Measurements from ENCODE around the gene LRRC8C.
"Not testable (repeated sequence)": the region's sequence is repeated elsewhere in the genome, so short reads cannot be mapped to it uniquely, and the experiment has no call there.

- TF ChIP-seq, protein P1, sequence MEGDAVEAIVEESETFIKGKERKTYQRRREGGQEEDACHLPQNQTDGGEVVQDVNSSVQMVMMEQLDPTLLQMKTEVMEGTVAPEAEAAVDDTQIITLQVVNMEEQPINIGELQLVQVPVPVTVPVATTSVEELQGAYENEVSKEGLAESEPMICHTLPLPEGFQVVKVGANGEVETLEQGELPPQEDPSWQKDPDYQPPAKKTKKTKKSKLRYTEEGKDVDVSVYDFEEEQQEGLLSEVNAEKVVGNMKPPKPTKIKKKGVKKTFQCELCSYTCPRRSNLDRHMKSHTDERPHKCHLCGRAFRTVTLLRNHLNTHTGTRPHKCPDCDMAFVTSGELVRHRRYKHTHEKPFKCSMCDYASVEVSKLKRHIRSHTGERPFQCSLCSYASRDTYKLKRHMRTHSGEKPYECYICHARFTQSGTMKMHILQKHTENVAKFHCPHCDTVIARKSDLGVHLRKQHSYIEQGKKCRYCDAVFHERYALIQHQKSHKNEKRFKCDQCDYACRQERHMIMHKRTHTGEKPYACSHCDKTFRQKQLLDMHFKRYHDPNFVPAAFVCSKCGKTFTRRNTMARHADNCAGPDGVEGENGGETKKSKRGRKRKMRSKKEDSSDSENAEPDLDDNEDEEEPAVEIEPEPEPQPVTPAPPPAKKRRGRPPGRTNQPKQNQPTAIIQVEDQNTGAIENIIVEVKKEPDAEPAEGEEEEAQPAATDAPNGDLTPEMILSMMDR (IDR thresholded peaks at IDR 0.05; ENCODE audit: low read depth, low read length, poor library complexity, severe bottlenecking) = not testable (repeated sequence)
- TF ChIP-seq EZH2phosphoT487 (IDR thresholded peaks at IDR 0.05; ENCODE audit: borderline replicate concordance, low read length) = not testable (repeated sequence)
Observed at GRCh38 chr1:89629600-89629999, 3.3 kb upstream of the LRRC8C start.

Measured in DOHH2 (cell line).